ENCODE results near the gene SFRP5. TPM values are rescaled to one million over a fixed set of nuclear protein-coding genes. Genes with fewer than 3 reads are reported as not detected.

The SFRP5 gene
- total and polyA plus RNA-seq, 2 of the 4 experiments (the other 2 are of a cell fraction): not detected

DNA sequence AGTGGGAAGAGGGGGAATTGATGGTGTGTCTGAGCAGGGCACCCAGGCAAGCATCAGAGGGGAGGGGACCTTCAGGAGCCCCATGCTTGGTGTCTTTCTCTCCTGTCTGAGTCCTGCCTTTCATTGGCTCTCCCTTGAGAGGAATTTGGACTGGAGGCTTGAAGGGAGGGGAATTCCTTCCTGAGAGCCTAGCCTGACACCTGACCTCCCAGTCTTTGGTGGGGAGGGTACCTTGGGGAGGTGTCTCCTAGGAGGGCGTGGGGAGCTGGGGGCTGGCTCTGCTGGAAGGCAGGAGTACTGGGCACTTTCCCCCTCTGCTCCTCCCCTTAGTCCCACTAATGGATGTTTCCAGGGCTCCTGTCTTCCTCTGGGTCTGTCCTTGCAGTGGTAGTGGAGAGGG lies 1.3 kb upstream of the SFRP5 start:
- no peak overlapping the region for H4K91ac ChIP-seq (ENCODE audit: insufficient read depth, low read depth, low read length)
- no peak for ATAC-seq (ENCODE audit: low read depth)
- H3K14ac ChIP-seq (replicated peaks; ENCODE audit: low read depth, low read length): no peak overlapping the region
- no peaks in the 10 kb centered on the region for H4K20me1 ChIP-seq (ENCODE audit: insufficient read depth, low read length)
- no peaks in the 10 kb centered on the region for H3K9me3 ChIP-seq (ENCODE audit: control insufficient read depth, insufficient read depth, low read length)
- H3K27me3 ChIP-seq (ENCODE audit: control insufficient read depth, insufficient read depth, low read length): peaks cover 59% of the 10 kb centered on the region
- no peak overlapping the region for H3K4me2 ChIP-seq (ENCODE audit: low read depth, low read length)
- no peak overlapping the region for H2BK15ac ChIP-seq (ENCODE audit: low read depth, low read length)
- no peak overlapping the region for H3K4ac ChIP-seq (ENCODE audit: low read depth, low read length)
- DNase-seq: no peak
- intact Hi-C loops (cut with micrococcal nuclease) (no loop called here), in situ Hi-C loops (cut with MboI; ENCODE audit: low sequenced_read_pairs) (no loop called here), dilution Hi-C loops (cut with HindIII; ENCODE audit: low sequenced_read_pairs, unreplicated experiment) (no loop called here)
- CTCF ChIA-PET: no interaction called here
- no peak overlapping the region for H2AFZ ChIP-seq (replicated peaks; ENCODE audit: low read length, poor library complexity)
- no CpG with 5 or more reads among the region's 1 CpG for WGBS, 2 experiments (ENCODE audit: extremely low coverage in 2 of 2, insufficient read length in 1 of 2)
- no peak overlapping the region for H3K4me3 ChIP-seq (ENCODE audit: insufficient read depth, low read depth, low read length)
- H4K8ac ChIP-seq (ENCODE audit: low read depth in 2 of 2, low read length in 2 of 2): no peak overlapping the region
- no peak overlapping the region for H3K18ac ChIP-seq (ENCODE audit: low read depth, low read length)
- H2BK20ac ChIP-seq (ENCODE audit: low read depth, low read length): no peak overlapping the region
- H3K4me1 ChIP-seq (ENCODE audit: control insufficient read depth, insufficient read depth, low read length): 0 out of 2 replicates have a peak, but pooled peaks cover 2% of the 10 kb centered on the region
- TF ChIP-seq RAD21 (IDR thresholded peaks at IDR 0.05; ENCODE audit: low read length) (no peak), MAZ (IDR thresholded peaks at IDR 0.05; ENCODE audit: borderline replicate concordance, low read depth, low read length) (no peak), POLR2A (IDR thresholded peaks at IDR 0.05; ENCODE audit: low read depth, low read length) (no peak), FOS (IDR thresholded peaks at IDR 0.05; ENCODE audit: low read depth, low read length) (no peak), CTCF (conservative IDR thresholded peaks at IDR 0.05; ENCODE audit: low read depth, low read length) (no peak)
- H2AK9ac ChIP-seq (replicated peaks; ENCODE audit: low read depth, low read length, poor library complexity): no peak overlapping the region
- no peak overlapping the region for H4K5ac ChIP-seq (ENCODE audit: low read depth, low read length)
- H3K27ac ChIP-seq (ENCODE audit: insufficient read depth, low read length): no peak overlapping the region
- H3K36me3 ChIP-seq (ENCODE audit: control insufficient read depth, insufficient read depth, low read length): no peaks in the 10 kb centered on the region
- no peak overlapping the region for H2BK5ac ChIP-seq (ENCODE audit: low read depth, low read length, poor library complexity, severe bottlenecking)
- H3K9ac ChIP-seq (ENCODE audit: low read depth, low read length): no peak overlapping the region
- no peak overlapping the region for H2AK5ac ChIP-seq (ENCODE audit: low read depth, low read length)
- POLR2A ChIA-PET (ENCODE audit: unreplicated experiment): no interaction called here
- no peak overlapping the region for H3K23ac ChIP-seq (ENCODE audit: low read depth, low read length)
- H3K56ac ChIP-seq (ENCODE audit: extremely low read depth, insufficient read depth, low read length): no peak overlapping the region
- no peaks in the 10 kb centered on the region for H3K9me1 ChIP-seq (ENCODE audit: insufficient read depth, low read length)
- BruUV-seq (replicated peaks): no TSS peak
- no peak overlapping the region for H2BK120ac ChIP-seq (ENCODE audit: low read depth, low read length)
- H3K79me1 ChIP-seq (ENCODE audit: low read depth in 1 of 2, low read length in 2 of 2): no peaks in the 10 kb centered on the region

All from IMR-90 (cell line).